GM19397 (cell line): ENCODE data around the gene COPS9.
A peak's percentile ranks its signal among the peaks of the same experiment; 100 is the strongest.

Experiments used
- ATAC-seq: cut with Tn5 transposase; IDR thresholded peaks from one replicate; pipeline ENCODE4 v1.9.1; 2021; ENCODE audit warnings: mild to moderate bottlenecking, moderate library complexity; ENCODE audit not compliant: unreplicated experiment

COPS9 gene

GRCh38 chr2:240136013-240136670 lies at the start of gene COPS9:
TSS of gene COPS9 (minus strand) at chr2:240136305. CDS start at chr2:240136284, 21 bp downstream.
- peak; percentile 89 for ATAC-seq

DNA sequence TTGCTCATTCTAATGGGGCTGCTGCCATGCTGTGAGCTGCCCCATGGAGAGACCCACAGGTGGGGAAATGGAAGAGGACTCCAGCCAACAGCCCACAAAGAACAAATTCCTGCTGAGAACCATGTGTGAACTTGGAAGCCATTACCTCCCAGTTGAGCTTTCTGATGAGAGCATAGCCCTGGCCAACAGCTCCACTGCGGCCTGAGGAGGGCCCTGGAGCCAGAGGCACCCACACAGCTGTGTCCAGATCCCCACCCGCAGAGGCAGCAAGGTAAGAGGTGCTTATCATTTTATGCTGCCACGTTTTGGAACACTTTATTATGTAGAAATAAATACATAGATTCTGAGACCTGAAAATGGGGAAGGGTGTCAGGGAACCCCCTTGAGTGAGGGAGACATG lies 48.6 kb upstream of the COPS9 start:
- no peak for ATAC-seq

GRCh38 chr2:240183875-240184590 lies 47.9 kb upstream of the COPS9 start:
- ATAC-seq = no peak

GRCh38 chr2:240183006-240183874 lies 47.1 kb upstream of the COPS9 start:
- ATAC-seq = no peak

DNA sequence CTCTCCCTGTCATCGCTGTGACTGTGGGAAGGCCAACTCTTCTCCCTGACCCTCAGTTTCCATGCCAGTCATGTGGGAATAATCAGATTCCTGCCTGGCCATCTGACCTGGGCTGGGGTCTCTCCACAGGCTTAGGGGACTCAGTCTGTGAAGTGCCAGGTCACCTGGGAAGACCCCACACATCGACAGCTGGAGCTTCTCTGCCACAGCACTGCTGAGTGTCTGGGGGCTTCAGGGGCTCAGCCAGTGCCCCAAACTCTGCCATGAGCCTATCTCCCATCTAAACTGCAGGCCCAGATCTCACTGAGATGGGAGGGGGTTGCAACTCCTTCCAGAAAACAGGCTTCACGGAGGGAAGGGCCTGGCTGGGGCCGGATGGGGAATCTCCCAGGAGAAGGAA lies 46.4 kb upstream of the COPS9 start:
- ATAC-seq = no peak

- ATAC-seq = no peak
Observed at GRCh38 chr2:240182001-240182400, 45.9 kb upstream of the COPS9 start.

DNA sequence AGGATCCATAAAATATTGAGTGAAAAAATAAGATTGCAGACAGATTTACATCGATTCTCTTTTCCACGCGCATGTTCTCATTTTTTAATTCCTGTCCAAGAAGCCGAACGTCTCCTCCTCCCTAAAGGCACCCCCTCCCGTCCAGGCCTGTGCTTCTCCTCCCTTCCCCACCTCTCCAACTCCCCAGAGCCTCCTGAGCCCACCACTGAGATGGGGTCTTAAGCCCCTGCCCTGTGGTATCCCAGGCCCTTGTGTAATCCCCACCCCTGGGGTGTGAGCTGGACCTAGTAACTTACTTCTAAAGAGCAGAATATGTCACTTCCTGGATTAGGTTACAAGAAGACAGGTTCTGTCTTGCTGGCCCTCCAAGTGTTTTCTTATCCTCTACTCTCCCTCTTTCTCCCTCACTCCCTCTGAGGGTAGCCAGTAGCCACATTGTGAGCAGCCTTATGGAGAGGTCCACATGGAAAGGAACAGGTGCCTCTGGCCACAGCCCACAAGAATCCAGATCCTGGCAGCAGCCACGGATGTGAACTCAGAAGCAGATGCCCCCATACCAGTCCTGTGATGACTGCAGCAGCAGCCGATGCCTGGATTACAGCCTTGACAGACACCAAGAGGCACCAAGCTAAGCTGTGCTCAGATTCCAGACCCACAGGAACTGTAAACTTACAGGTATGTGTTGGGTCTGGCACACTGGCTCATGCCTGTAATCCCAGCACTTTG lies 44.0 kb upstream of the COPS9 start:
- ATAC-seq = no peak

- no peak for ATAC-seq
Observed at GRCh38 chr2:240179186-240179815, 43.2 kb upstream of the COPS9 start.

DNA sequence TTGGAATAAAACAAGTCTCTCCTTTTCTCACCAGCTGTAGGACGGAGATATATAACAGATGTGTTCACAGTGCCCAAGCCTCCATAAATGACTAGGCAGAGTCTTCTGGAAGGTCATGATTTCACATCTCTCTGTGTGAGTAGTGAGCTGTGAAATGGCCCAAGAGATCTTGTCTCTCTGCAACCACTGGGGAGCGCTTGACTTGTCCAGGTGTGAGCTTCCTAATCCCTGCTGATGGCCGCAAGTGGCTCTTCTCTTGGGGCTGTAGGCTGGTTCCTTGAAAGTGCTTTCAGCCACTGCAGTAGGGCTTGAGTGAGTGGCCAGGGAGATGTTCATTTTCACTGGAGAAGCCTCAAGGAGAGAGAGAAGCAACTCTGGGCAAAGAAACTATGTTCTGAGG lies 42.5 kb upstream of the COPS9 start:
- ATAC-seq = no peak

GRCh38 chr2:240174496-240174895 lies 38.4 kb upstream of the COPS9 start:
- no peak for ATAC-seq

GRCh38 chr2:240172071-240172895 lies 36.2 kb upstream of the COPS9 start:
- ATAC-seq = no peak

DNA sequence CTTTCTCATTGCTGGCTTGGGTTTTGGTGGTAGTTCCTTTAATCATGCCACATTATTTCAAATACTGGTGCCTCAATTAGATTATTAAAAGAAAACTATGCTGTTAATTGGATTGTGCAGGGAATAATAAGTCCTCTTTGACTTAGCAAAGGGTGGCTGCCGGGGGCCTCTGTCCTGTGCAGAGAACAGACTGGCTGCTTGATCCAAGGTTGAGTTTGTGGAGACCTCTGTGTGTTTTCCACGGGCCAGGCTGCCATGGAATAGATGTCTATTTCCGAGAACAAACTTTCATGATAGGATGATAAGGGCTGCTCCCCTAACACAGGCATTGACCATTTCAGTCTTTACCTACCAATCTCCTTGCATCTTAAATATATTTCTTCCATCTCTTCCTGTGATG lies 34.8 kb upstream of the COPS9 start:
- no peak for ATAC-seq

- ATAC-seq = no peak
Observed at GRCh38 chr2:240170354-240170735, 34.2 kb upstream of the COPS9 start.

DNA sequence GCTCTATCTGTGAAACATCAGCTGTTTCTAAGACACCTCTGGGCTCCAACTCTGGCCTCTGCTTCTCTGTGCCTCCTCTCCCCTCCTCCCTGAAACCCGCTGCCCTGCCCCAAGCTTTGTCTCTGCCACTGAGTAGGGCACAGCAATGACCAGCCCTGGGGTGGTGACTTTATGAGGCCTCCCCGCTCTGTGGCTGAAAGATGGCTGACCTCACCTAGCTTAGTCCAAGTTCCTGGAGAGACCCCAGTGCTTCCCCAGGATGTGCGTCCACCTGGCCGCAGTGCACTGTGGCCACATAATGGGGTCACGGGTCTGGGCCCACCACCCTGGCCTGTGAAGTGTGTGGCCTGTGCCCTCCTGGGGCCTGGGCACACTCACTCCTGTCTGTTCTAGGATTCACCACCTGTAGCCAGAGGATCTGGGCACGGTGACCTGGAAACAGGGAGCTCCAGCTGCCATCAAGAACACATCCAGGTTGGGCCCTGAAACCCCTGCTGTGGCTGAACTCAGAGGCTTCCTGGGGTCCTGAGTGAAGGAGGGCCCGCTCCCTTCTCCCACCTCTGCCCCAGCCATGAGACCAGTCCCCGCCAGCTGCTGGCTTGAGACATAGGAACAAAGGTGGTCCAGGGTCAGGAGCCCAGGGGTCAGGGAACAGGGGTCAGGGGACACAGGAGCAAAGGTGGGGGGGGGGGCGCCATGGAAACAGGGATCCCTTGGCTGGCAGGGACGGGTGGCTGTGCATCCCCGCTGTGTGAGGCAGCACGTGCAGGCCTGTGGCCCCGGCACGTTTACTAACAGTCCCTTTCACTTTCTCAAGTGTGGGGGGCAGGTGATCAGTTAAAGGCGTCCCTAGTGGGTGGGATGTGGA lies 33.6 kb upstream of the COPS9 start:
- ATAC-seq = no peak

- ATAC-seq = no peak
Observed at GRCh38 chr2:240168546-240169361, 32.6 kb upstream of the COPS9 start.

DNA sequence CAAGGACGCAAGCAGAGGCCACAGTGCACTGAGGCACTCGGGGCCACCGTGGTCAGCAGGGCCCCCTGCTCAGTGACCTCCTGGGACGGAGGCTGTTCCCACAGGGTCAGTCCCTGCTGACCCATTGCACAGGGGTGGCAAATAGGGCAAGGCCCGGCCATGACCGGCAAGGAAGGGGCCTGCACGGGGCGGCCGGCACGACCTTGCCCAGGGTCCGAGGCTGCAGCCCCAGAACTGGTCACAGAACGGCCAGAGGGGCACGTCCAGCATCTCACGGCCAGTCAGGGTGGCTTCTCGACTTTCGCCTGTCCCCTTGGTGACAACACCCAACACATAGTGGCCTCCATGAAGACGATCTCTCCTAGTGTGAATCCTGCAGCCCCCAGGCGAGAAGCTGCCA lies 31.9 kb upstream of the COPS9 start:
- no peak for ATAC-seq

DNA sequence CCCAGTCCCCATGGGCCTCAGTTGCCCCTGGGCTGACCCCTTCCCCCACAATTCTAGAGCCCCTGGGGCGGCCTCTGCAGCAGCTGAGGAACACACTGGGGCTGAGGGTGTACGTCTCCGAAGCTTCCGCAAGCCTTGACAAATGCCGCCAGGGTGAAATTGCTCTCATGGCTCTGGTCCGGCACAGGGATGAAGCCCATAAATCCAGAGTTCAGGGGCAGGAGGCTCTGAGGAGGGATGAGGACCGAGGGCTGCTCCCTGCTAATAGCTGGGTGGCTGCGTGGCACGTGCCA lies 31.4 kb upstream of the COPS9 start:
- ATAC-seq = no peak
